Measurements from ENCODE around the gene ACADVL.

Gene ACADVL

GRCh38 chr17:7217113-7217987 lies 2.4 kb upstream of the ACADVL start:
- DNase-seq, result no peak

- DNase-seq, result no peak
Observed at GRCh38 chr17:7218166-7218565, 1.6 kb upstream of the ACADVL start.

DNA sequence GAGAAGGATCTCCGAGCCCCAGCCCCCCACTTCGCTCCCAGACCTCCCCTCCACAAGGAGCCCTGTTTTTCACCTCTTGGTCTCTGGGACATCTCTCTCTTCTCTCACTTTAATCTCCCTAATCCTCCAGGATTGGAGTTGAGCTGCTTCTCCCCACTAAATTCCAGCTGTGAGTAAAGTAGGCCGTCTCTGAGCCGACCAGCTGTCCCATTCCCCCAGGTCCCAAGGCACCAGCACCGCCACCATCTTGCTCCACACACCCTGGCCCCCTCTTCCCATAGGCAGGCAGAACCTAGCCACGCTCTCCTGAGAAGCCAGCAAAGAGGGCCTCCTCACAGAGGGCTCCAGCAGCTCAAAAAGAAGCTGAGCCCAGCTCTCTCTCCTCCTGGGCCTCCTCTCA lies 980 bp upstream of the ACADVL start:
- no peak for DNase-seq

DNA sequence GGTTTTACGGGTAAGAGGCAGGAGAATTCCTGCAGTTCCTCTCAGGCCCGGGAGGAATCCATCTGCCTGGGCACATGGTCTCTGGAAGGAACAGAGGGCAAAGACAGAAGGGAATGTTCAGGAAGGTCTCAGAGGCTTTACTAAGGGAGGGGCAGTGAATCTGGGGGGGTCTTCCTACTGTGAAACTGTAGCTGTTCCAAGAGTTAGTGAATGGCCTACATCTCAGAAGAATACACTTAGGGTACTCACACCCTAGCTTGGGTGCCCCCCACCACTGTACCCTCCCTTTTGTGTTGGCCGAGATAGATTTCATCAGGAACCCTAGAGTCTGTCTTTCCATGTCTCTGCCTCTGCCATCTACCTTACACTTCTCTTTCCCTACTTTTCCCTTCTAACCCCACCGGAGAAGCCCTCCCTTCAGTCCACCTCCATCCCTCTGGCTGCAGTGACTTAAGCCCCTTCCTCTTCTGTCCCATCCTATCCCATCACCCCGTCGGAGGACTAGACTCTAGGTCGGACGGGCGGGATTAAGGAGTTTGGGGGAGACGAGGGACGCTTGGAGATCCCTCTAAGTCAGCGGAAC lies 418 bp upstream of the ACADVL start:
- DNase-seq, result peak in 1 of 2 donors; percentile 85

GRCh38 chr17:7220593-7221277 lies 997 bp downstream of the ACADVL start:
- peak in 1 of 2 donors; percentile 15 for DNase-seq

GRCh38 chr17:7221278-7222092 lies 1.7 kb downstream of the ACADVL start:
- no peak for DNase-seq

- DNase-seq, result no peak
Observed at GRCh38 chr17:7222093-7222971, 2.6 kb downstream of the ACADVL start.

DNA sequence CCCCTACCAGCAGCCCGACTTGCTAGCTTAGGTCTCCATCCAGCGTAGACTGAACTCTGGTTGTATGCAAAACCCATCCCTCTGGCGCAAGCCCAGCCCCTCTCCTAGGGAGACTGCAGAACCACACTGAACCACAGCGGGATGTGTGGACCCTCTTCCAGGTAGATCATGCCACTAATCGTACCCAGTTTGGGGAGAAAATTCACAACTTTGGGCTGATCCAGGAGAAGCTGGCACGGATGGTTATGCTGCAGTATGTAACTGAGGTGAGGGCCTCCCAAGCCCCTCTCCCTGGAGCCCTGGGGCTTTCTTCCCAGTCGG lies 3.2 kb downstream of the ACADVL start:
- no peak for DNase-seq

- no peak for DNase-seq
Observed at GRCh38 chr17:7223375-7223774, 3.6 kb downstream of the ACADVL start.

- DNase-seq, result no peak
Observed at GRCh38 chr17:7224110-7224509, 4.4 kb downstream of the ACADVL start.

DNA sequence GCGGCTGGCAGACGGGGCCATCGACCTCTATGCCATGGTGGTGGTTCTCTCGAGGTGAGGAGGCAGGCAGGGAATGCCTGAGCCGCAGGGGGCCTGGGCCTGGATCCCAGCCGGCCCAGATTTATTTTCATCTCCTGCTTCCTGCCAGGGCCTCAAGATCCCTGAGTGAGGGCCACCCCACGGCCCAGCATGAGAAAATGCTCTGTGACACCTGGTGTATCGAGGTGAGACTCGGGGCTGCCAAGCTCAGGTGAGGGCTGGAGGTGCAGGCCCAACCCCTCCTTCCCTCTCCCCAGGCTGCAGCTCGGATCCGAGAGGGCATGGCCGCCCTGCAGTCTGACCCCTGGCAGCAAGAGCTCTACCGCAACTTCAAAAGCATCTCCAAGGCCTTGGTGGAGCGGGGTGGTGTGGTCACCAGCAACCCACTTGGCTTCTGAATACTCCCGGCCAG lies 4.9 kb downstream of the ACADVL start:
- DNase-seq, result no peak

GRCh38 chr17:7225711-7226331 lies 6.1 kb downstream of the ACADVL start:
- DNase-seq, result no peak

GRCh38 chr17:7226721-7227710 lies 7.3 kb downstream of the ACADVL start:
- no peak for DNase-seq

GRCh38 chr17:7228920-7229319 lies 9.2 kb downstream of the ACADVL start:
- DNase-seq, result no peak

DNA sequence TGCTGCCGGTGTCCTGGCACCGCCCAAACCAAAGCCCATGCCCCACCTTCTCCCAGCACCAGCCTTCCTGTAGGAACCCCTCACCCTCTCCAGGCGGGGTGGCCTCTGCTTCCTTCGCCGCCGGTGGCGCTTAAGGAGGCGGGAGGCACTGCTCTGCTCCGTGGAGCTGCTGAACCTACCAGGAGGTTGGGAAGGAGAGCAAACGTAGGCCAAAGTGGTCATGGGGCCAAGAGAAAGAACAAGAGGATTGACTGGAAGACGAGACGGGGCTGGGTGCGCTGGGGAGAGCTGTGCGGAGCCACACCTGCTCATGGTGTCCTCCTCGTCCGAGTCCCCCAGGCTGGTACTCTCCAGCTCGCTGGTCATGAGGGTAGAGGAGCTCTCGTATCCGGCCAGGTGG lies 9.8 kb downstream of the ACADVL start:
- no peak for DNase-seq

DNA sequence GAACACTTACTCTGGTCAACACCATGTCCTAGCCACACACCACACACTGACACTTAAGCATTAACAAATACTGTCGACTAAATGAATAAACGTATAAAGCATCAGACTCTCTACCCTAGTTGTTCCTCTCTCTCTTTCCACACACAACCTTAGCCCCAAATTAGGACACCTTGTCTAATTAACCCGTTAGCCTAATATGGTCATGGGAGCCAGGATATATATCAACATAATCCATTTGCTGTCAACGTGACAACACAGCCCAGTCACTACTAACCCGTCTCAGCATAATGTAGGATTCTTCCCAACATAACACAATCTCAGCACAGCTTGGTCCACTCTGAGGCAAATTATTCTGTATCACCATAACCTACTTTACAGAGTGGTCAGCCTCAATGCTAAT lies 12.4 kb downstream of the ACADVL start:
- DNase-seq, result no peak

GRCh38 chr17:7233701-7234082 lies 14.0 kb downstream of the ACADVL start:
- no peak for DNase-seq

DNA sequence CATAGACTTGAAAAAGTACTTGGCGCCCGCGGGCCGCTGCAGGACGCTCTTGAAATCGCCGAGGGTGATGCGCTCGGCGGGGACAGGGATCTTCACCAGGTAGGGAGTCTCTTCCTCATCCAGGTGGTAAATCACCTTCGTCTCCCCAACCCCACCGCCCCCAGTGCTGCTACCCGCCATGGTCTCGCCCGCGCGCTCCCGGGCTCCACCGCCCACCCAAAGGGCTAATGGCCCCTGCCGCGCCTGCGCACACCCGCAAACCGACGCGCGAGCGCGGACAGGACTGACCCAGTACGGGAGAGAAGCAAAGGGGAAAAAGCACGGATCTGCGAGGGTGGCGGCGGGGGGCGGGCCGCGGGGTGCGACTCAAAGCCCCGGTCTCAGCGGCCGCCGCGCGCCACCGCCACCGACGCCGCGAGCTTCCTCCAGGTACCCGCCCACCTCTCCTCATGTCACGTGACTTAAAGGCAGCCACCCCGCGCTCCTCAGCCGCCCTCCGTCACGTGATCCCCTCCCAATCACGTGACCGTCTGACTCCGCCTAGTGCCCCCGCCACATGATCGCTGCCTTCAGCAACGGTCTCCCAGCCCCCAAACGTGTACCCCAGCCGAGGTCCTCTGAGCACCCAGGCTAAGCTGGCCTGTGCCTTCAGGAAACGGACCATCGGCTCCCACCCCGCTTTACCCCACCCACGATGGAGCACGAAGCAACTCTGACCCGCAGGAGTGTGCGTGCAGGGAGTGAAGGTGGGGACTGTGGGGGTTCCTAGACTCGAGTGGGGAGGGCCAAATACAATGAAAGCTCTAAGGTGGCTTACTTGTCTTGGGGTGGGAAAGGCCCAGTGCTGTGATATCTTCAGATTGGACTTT lies 14.6 kb downstream of the ACADVL start, which contains the start of gene DVL2:
DVL2 (minus strand) TSS at position 435 of the 869 bp plus-strand sequence; CDS start at position 180, 255 bp downstream.
- peak; percentile 93 to 95 for DNase-seq

All from hippocampal formation (tissue), 2 donors.